Endothelial cell (in vitro differentiated cells): ENCODE data around the gene FOXM1. TPM values are rescaled to one million over a fixed set of nuclear protein-coding genes. Genes with fewer than 3 reads are reported as not detected.
A peak's percentile ranks its signal among the peaks of the same experiment; 100 is the strongest.

ENCODE experiments used
- DNase-seq: peaks from one replicate; pipeline ENCODE4 v3.0.0; 2021; ENCODE audit warnings: low spot score
- H3K27ac Mint-ChIP-seq: one replicate; pipeline ENCODE4 v1.8.0; 2021; ENCODE audit warnings: mixed read lengths, inconsistent platforms; ENCODE audit not compliant: unreplicated experiment
- H3K27me3 Mint-ChIP-seq: one replicate; pipeline ENCODE4 v1.8.0; 2021; ENCODE audit warnings: mild to moderate bottlenecking, moderate library complexity, mixed read lengths, inconsistent platforms; ENCODE audit not compliant: unreplicated experiment
- H3K36me3 Mint-ChIP-seq: one replicate; pipeline ENCODE4 v1.8.0; 2021; ENCODE audit warnings: mild to moderate bottlenecking, low read depth, mixed read lengths, inconsistent platforms; ENCODE audit not compliant: unreplicated experiment
- H3K4me1 Mint-ChIP-seq: one replicate; pipeline ENCODE4 v1.8.0; 2021; ENCODE audit warnings: mild to moderate bottlenecking, mixed read lengths, inconsistent platforms; ENCODE audit not compliant: unreplicated experiment
- H3K4me3 Mint-ChIP-seq: one replicate; pipeline ENCODE4 v1.8.0; 2021; ENCODE audit warnings: mild to moderate bottlenecking, mixed read lengths, inconsistent platforms; ENCODE audit not compliant: unreplicated experiment
- H3K9me3 Mint-ChIP-seq: one replicate; pipeline ENCODE4 v1.8.0; 2021; ENCODE audit warnings: mixed read lengths, inconsistent platforms; ENCODE audit not compliant: unreplicated experiment
- CTCF ChIP-seq: fragments of 200-600 bp; sonication (generic); IDR thresholded peaks from one replicate; pipeline ENCODE4 v1.5.0; 2021; ENCODE audit warnings: antibody characterized with exemption; ENCODE audit not compliant: unreplicated experiment
- total RNA-seq: library from RNA; stranded (reverse); fragmentation: NEBNext Ultra II Directional; extraction: Animal tissue kit (Norgen Biotek cat#: 25700); gene quantifications from one replicate; pipeline ENCODE4 v1.2.1, GENCODE V29; 2021; ENCODE audit not compliant: unreplicated experiment

FOXM1 gene
- total RNA-seq, 1 donor from 2014 or later: 24.3 TPM

- Mint-ChIP-seq H3K27me3 (peaks cover 1% of the 10 kb centered on the region), H3K36me3 (no peaks in the 10 kb centered on the region), H3K27ac (no peak overlapping the region), H3K4me1 (peaks cover 16% of the 10 kb centered on the region), H3K4me3 (no peak overlapping the region), H3K9me3 (no peaks in the 10 kb centered on the region)
- TF ChIP-seq CTCF: no peak
- DNase-seq: no peak
Measured at GRCh38 chr12:2842948-2843347, 34.0 kb downstream of the FOXM1 start.

- Mint-ChIP-seq H3K36me3 (no peaks in the 10 kb centered on the region), H3K4me3 (no peak overlapping the region), H3K27ac (no peak overlapping the region), H3K4me1 (peaks cover 10% of the 10 kb centered on the region), H3K27me3 (no peaks in the 10 kb centered on the region), H3K9me3 (no peaks in the 10 kb centered on the region)
- DNase-seq: no peak
- TF ChIP-seq CTCF: no peak
Measured at GRCh38 chr12:2841056-2841650, 35.8 kb downstream of the FOXM1 start.

- Mint-ChIP-seq H3K36me3 (peaks cover 4% of the 10 kb centered on the region), H3K27me3 (peaks cover 5% of the 10 kb centered on the region), H3K4me1 (peaks cover 13% of the 10 kb centered on the region), H3K27ac (no peak overlapping the region), H3K9me3 (no peaks in the 10 kb centered on the region), H3K4me3 (peak overlapping the region; percentile 23)
- TF ChIP-seq CTCF: no peak
- no peak for DNase-seq
Measured at GRCh38 chr12:2836574-2836973, 40.4 kb downstream of the FOXM1 start.

GRCh38 chr12:2835691-2836403 lies 41.1 kb downstream of the FOXM1 start:
- H3K9me3 Mint-ChIP-seq: no peaks in the 10 kb centered on the region
- no peak for TF ChIP-seq CTCF
- peaks cover 13% of the 10 kb centered on the region for H3K4me1 Mint-ChIP-seq
- peaks cover 4% of the 10 kb centered on the region for H3K36me3 Mint-ChIP-seq
- H3K4me3 Mint-ChIP-seq: no peak overlapping the region
- no peak overlapping the region for H3K27ac Mint-ChIP-seq
- no peak for DNase-seq
- H3K27me3 Mint-ChIP-seq: peaks cover 5% of the 10 kb centered on the region
